Large intestine (tissue), 3 donors: Measurements from ENCODE around the gene ZFYVE27. TPM values are rescaled to one million over a fixed set of nuclear protein-coding genes. Genes with fewer than 3 reads are reported as not detected.

ENCODE experiments used
- DNase-seq, 2 donors: peaks; one replicate each; pipeline versions ENCODE4 v3.0.0 to v3.0.0-alpha.2; 2013
- H3K27ac ChIP-seq: one replicate; pipeline ENCODE4 v1.5.1; 2013; ENCODE audit warnings: low read length
- H3K27me3 ChIP-seq: 2 replicates; pipeline ENCODE4 v1.6.1; 2013; ENCODE audit warnings: low read length; ENCODE audit not compliant: control insufficient read depth, insufficient read depth
- H3K36me3 ChIP-seq: 2 replicates; pipeline ENCODE4 v1.6.1; 2013; ENCODE audit warnings: low read length; ENCODE audit not compliant: control insufficient read depth, insufficient read depth
- H3K4me1 ChIP-seq: one replicate; pipeline ENCODE4 v1.6.1; 2013; ENCODE audit warnings: low read length; ENCODE audit not compliant: control insufficient read depth, insufficient read depth
- H3K4me3 ChIP-seq: one replicate; pipeline ENCODE4 v1.5.1; 2013; ENCODE audit warnings: low read length
- H3K9me3 ChIP-seq: one replicate; pipeline ENCODE4 v1.6.1; 2013; ENCODE audit warnings: mild to moderate bottlenecking, low read depth, low read length, moderate library complexity; ENCODE audit not compliant: control insufficient read depth
- WGBS: methylation state at CpG from one replicate; pipeline ENCODE4 v1.1.5; 2013; ENCODE audit warnings: low lambda C conversion rate; ENCODE audit not compliant: insufficient coverage; 5-methylcytosine and 5-hydroxymethylcytosine counted together
- polyA plus RNA-seq: library from polyadenylated mRNA; unstranded; fragments of 120-200 nt; gene quantifications from one replicate; pipeline ENCODE4 v1.2.1, GENCODE V29; 2013

ZFYVE27 gene
- polyA plus RNA-seq, 1 donor = 51.2 TPM

GRCh38 chr10:97796651-97797050, 59.7 kb downstream of the ZFYVE27 start:
- H3K9me3 ChIP-seq = no peaks in the 10 kb centered on the region
- DNase-seq = no peak
- H3K36me3 ChIP-seq = no peaks in the 10 kb centered on the region
- no peak overlapping the region for H3K4me3 ChIP-seq
- H3K27ac ChIP-seq = no peak overlapping the region
- no CpG with 5 or more reads among the region's 3 CpGs for WGBS
- peaks cover 6% of the 10 kb centered on the region for H3K4me1 ChIP-seq
- H3K27me3 ChIP-seq = peaks cover 5% of the 10 kb centered on the region

- H3K36me3 ChIP-seq = no peaks in the 10 kb centered on the region
- WGBS = no CpG with 5 or more reads among the region's 1 CpG
- H3K27ac ChIP-seq = peak overlapping the region; percentile 44
- peak; percentile 63 to 80 for DNase-seq
- peaks cover 3% of the 10 kb centered on the region for H3K4me1 ChIP-seq
- no peak overlapping the region for H3K4me3 ChIP-seq
- no peaks in the 10 kb centered on the region for H3K9me3 ChIP-seq
- peaks cover 5% of the 10 kb centered on the region for H3K27me3 ChIP-seq
Observed at GRCh38 chr10:97798958-97799610, 62.2 kb downstream of the ZFYVE27 start.

- WGBS = no CpG with 5 or more reads among the region's 9 CpGs
- Histone ChIP-seq H3K27ac (no peak overlapping the region), H3K4me1 (peaks cover 3% of the 10 kb centered on the region), H3K9me3 (no peaks in the 10 kb centered on the region), H3K36me3 (no peaks in the 10 kb centered on the region), H3K27me3 (peaks cover 5% of the 10 kb centered on the region), H3K4me3 (no peak overlapping the region)
- DNase-seq = no peak
Observed at GRCh38 chr10:97800474-97800873, 63.5 kb downstream of the ZFYVE27 start.

- H3K9me3 ChIP-seq = no peaks in the 10 kb centered on the region
- H3K4me1 ChIP-seq = peaks cover 3% of the 10 kb centered on the region
- H3K27ac ChIP-seq = no peak overlapping the region
- H3K27me3 ChIP-seq = peaks cover 5% of the 10 kb centered on the region
- DNase-seq = no peak
- no peak overlapping the region for H3K4me3 ChIP-seq
- H3K36me3 ChIP-seq = no peaks in the 10 kb centered on the region
- no CpG with 5 or more reads among the region's 5 CpGs for WGBS
Observed at GRCh38 chr10:97801422-97801821, 64.5 kb downstream of the ZFYVE27 start.

- Histone ChIP-seq H3K9me3 (no peaks in the 10 kb centered on the region), H3K27ac (no peak overlapping the region), H3K4me3 (no peak overlapping the region), H3K27me3 (no peaks in the 10 kb centered on the region), H3K4me1 (no peaks in the 10 kb centered on the region), H3K36me3 (no peaks in the 10 kb centered on the region)
- DNase-seq = no peak
- WGBS = no CpG with 5 or more reads among the region's 12 CpGs
Observed at GRCh38 chr10:97805096-97805884, 68.4 kb downstream of the ZFYVE27 start.

GRCh38 chr10:97805949-97806348, 69.0 kb downstream of the ZFYVE27 start:
- H3K27me3 ChIP-seq = no peaks in the 10 kb centered on the region
- H3K27ac ChIP-seq = no peak overlapping the region
- no peak overlapping the region for H3K4me3 ChIP-seq
- DNase-seq = no peak
- WGBS = no CpG with 5 or more reads among the region's 6 CpGs
- peaks cover 4% of the 10 kb centered on the region for H3K4me1 ChIP-seq
- H3K9me3 ChIP-seq = no peaks in the 10 kb centered on the region
- H3K36me3 ChIP-seq = no peaks in the 10 kb centered on the region

- DNase-seq = peak; percentile 83 to 91
- Histone ChIP-seq H3K27me3 (no peaks in the 10 kb centered on the region), H3K4me3 (no peak overlapping the region), H3K9me3 (no peaks in the 10 kb centered on the region), H3K27ac (peak overlapping the region; percentile 82), H3K36me3 (no peaks in the 10 kb centered on the region), H3K4me1 (peaks cover 5% of the 10 kb centered on the region)
- WGBS = 20% methylated on average over 1 of the region's 7 CpGs
Observed at GRCh38 chr10:97810446-97810845, 73.5 kb downstream of the ZFYVE27 start.

Other genes with a start within 250 kb of the ZFYVE27 start
- gene MMS19, start 238.7 kb upstream of the ZFYVE27 start, polyA plus RNA-seq = 62.5 TPM
- gene UBTD1, start 238.2 kb upstream of the ZFYVE27 start, polyA plus RNA-seq = 4.1 TPM
- gene ANKRD2, start 164.3 kb upstream of the ZFYVE27 start, polyA plus RNA-seq = 0.13 TPM
- 3.2 TPM for gene HOGA1, start 152.7 kb upstream of the ZFYVE27 start, polyA plus RNA-seq
- gene C10orf62, start 147.4 kb upstream of the ZFYVE27 start, polyA plus RNA-seq = 0.09 TPM
- 18.7 TPM for gene MORN4, start 103.6 kb upstream of the ZFYVE27 start, polyA plus RNA-seq
- gene PI4K2A, start 96.5 kb upstream of the ZFYVE27 start, polyA plus RNA-seq = 37.4 TPM
- 56.5 TPM for gene AVPI1, start 49.9 kb upstream of the ZFYVE27 start, polyA plus RNA-seq
- gene MARVELD1, start 23.4 kb upstream of the ZFYVE27 start, polyA plus RNA-seq = 32.9 TPM
- gene SFRP5, start 34.9 kb downstream of the ZFYVE27 start, polyA plus RNA-seq = 25.0 TPM
- 3.9 TPM for gene GOLGA7B, start 112.7 kb downstream of the ZFYVE27 start, polyA plus RNA-seq